ENCODE measurements around the gene GALNT17. TPM values are rescaled to one million over a fixed set of nuclear protein-coding genes. Genes with fewer than 3 reads are reported as not detected.

Gene GALNT17
- total RNA-seq, 1 experiment from 2014 or later, result not detected

DNA sequence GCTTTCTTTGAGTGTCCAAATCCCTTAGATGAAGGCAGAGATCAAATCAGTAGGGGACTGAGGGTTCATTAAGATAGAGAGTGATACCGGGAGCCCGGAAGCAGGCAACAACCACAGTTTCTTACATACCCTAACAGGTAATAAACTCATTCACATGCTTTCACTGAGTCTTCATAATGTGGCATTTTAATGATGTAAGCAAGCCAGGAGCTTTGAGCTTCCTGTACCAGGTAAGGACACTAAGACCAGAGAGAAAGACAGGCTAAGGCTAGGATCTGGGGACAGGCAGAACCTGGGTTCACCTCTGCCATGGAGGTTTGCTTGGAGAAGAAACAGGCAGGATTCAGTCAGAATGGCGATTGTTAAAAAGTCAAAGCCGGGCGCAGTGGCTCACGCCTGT is 618.3 kb downstream of the GALNT17 start:
- H3K4me3 ChIP-seq (ENCODE audit: low read depth, low read length, poor library complexity, severe bottlenecking), result no peak overlapping the region
- no peak for TF ChIP-seq CTCF (conservative IDR thresholded peaks at IDR 0.05; ENCODE audit: low read depth, low read length)
- no peak for TF ChIP-seq EZH2 (IDR thresholded peaks at IDR 0.05; ENCODE audit: borderline replicate concordance, low read depth, low read length, poor library complexity, severe bottlenecking)
- intact Hi-C loops (cut with micrococcal nuclease; ENCODE audit: unreplicated experiment), result no loop called here
- H3K9me3 ChIP-seq (ENCODE audit: low read depth, low read length, poor library complexity, severe bottlenecking), result no peaks in the 10 kb centered on the region
- BruUV-seq (replicated peaks), result no TSS peak
- ChIA-PET CTCF (no interaction called here), POLR2A (ENCODE audit: low non-redundant PET) (no interaction called here)
- H3K27ac ChIP-seq (ENCODE audit: low read depth, low read length, poor library complexity, severe bottlenecking), result no peak overlapping the region
- DNase-seq (ENCODE audit: low spot score), result no peak
- no peaks in the 10 kb centered on the region for H3K27me3 ChIP-seq (replicated peaks; ENCODE audit: insufficient read depth, low read depth, low read length, poor library complexity)
- H3K36me3 ChIP-seq (ENCODE audit: insufficient read depth, low read length, poor library complexity, severe bottlenecking), result no peaks in the 10 kb centered on the region
- no peaks in the 10 kb centered on the region for H3K4me1 ChIP-seq (ENCODE audit: insufficient read depth, low read length, poor library complexity, severe bottlenecking)

GRCh38 chr7:71752171-71752935 is 620.4 kb downstream of the GALNT17 start:
- H3K36me3 ChIP-seq (ENCODE audit: insufficient read depth, low read length, poor library complexity, severe bottlenecking), result no peaks in the 10 kb centered on the region
- no peak for TF ChIP-seq EZH2 (IDR thresholded peaks at IDR 0.05; ENCODE audit: borderline replicate concordance, low read depth, low read length, poor library complexity, severe bottlenecking)
- peak; percentile 64 for TF ChIP-seq CTCF (conservative IDR thresholded peaks at IDR 0.05; ENCODE audit: low read depth, low read length)
- POLR2A ChIA-PET (ENCODE audit: low non-redundant PET), result no interaction called here
- H3K9me3 ChIP-seq (ENCODE audit: low read depth, low read length, poor library complexity, severe bottlenecking), result no peaks in the 10 kb centered on the region
- BruUV-seq (replicated peaks), result no TSS peak
- no peak overlapping the region for H3K27ac ChIP-seq (ENCODE audit: low read depth, low read length, poor library complexity, severe bottlenecking)
- peak; percentile 30 for DNase-seq (ENCODE audit: low spot score)
- H3K4me3 ChIP-seq (ENCODE audit: low read depth, low read length, poor library complexity, severe bottlenecking), result no peak overlapping the region
- no peaks in the 10 kb centered on the region for H3K4me1 ChIP-seq (ENCODE audit: insufficient read depth, low read length, poor library complexity, severe bottlenecking)
- intact Hi-C loops (cut with micrococcal nuclease; ENCODE audit: unreplicated experiment), result no loop called here
- H3K27me3 ChIP-seq (replicated peaks; ENCODE audit: insufficient read depth, low read depth, low read length, poor library complexity), result no peaks in the 10 kb centered on the region
- CTCF ChIA-PET, result interaction anchor here (0.5 to 1.1 kb wide), 3 partner anchors 11 to 883 kb away, joined by 3 to 4 read pairs (median 3); no protein-coding TSS in a partner anchor

- ChIA-PET CTCF (no interaction called here), POLR2A (ENCODE audit: low non-redundant PET) (no interaction called here)
- Histone ChIP-seq H3K4me3 (ENCODE audit: low read depth, low read length, poor library complexity, severe bottlenecking) (no peak overlapping the region), H3K36me3 (ENCODE audit: insufficient read depth, low read length, poor library complexity, severe bottlenecking) (no peaks in the 10 kb centered on the region), H3K27me3 (replicated peaks; ENCODE audit: insufficient read depth, low read depth, low read length, poor library complexity) (no peaks in the 10 kb centered on the region), H3K9me3 (ENCODE audit: low read depth, low read length, poor library complexity, severe bottlenecking) (no peaks in the 10 kb centered on the region), H3K27ac (ENCODE audit: low read depth, low read length, poor library complexity, severe bottlenecking) (no peak overlapping the region), H3K4me1 (ENCODE audit: insufficient read depth, low read length, poor library complexity, severe bottlenecking) (no peaks in the 10 kb centered on the region)
- no TSS peak for BruUV-seq (replicated peaks)
- no peak for DNase-seq (ENCODE audit: low spot score)
- intact Hi-C loops (cut with micrococcal nuclease; ENCODE audit: unreplicated experiment), result no loop called here
- TF ChIP-seq EZH2 (IDR thresholded peaks at IDR 0.05; ENCODE audit: borderline replicate concordance, low read depth, low read length, poor library complexity, severe bottlenecking) (no peak), CTCF (conservative IDR thresholded peaks at IDR 0.05; ENCODE audit: low read depth, low read length) (no peak)
These were observed 621.3 kb downstream of the GALNT17 start for GRCh38 chr7:71753236-71753635.

All from A673 (cell line).